Keratinocyte (primary cell): Measurements from ENCODE around the gene TRAPPC6A. TPM values are rescaled to one million over a fixed set of nuclear protein-coding genes. Genes with fewer than 3 reads are reported as not detected.

Experiments used
- DNase-seq: peaks from one replicate; pipeline ENCODE4 v3.0.0-alpha.2; 2011; ENCODE audit warnings: low read depth, missing footprints, low spot score
- FAIRE-seq: peaks from 2 replicates; lab custom pipeline; 2011; peaks lifted over from hg19 to GRCh38; lab: Jason Lieb, UNC
- H2AFZ ChIP-seq: 2 replicates; pipeline ENCODE4 v1.6.0; 2012; ENCODE audit warnings: low read length, control low read depth, inconsistent platforms; ENCODE audit not compliant: control insufficient read depth
- H3K27ac ChIP-seq: 2 replicates; pipeline ENCODE4 v1.5.1; 2011; ENCODE audit warnings: low read length; ENCODE audit not compliant: control insufficient read depth, insufficient read depth
- H3K27me3 ChIP-seq: 3 replicates; pipeline ENCODE4 v1.6.0; 2011; ENCODE audit warnings: low read length; ENCODE audit not compliant: control insufficient read depth, insufficient read depth; ENCODE audit errors: extremely low read depth
- H3K36me3 ChIP-seq, 2 experiments: 2 replicates in 1 of 2; 3 replicates in 1 of 2; pipeline ENCODE4 v1.5.1; 2011; ENCODE audit warnings: low read length in 2 of 2, mild to moderate bottlenecking in 1 of 2; ENCODE audit not compliant: control insufficient read depth in 2 of 2, insufficient read depth in 2 of 2; ENCODE audit errors: extremely low read depth in 1 of 2
- H3K4me1 ChIP-seq: 3 replicates; pipeline ENCODE4 v1.5.1; 2011; ENCODE audit warnings: low read length; ENCODE audit not compliant: control insufficient read depth, insufficient read depth; ENCODE audit errors: extremely low read depth
- H3K4me2 ChIP-seq: 3 replicates; pipeline ENCODE4 v1.6.0; 2011; ENCODE audit warnings: low read depth, low read length; ENCODE audit not compliant: control insufficient read depth, insufficient read depth; ENCODE audit errors: extremely low read depth
- H3K4me3 ChIP-seq, 3 experiments: fragments of 200-600 bp in 1 of 3; sonication (generic) in 1 of 3; 2 replicates in 2 of 3; 3 replicates in 1 of 3; pipeline ENCODE4 v1.5.1; 2011 to 2016; ENCODE audit warnings: low read length in 3 of 3, mild to moderate bottlenecking in 3 of 3, control low read depth in 2 of 3, inconsistent platforms in 1 of 3, low read depth in 1 of 3, mixed read lengths in 1 of 3, mixed run types in 1 of 3, moderate library complexity in 1 of 3; ENCODE audit not compliant: control insufficient read depth in 2 of 3, insufficient read depth in 2 of 3; ENCODE audit errors: extremely low read depth in 1 of 3
- H3K79me2 ChIP-seq: 2 replicates; pipeline ENCODE4 v1.6.0; 2012; ENCODE audit warnings: low read length; ENCODE audit not compliant: control insufficient read depth, insufficient read depth
- H3K9ac ChIP-seq: 3 replicates; pipeline ENCODE4 v1.6.0; 2011; ENCODE audit warnings: low read length; ENCODE audit not compliant: control insufficient read depth, insufficient read depth; ENCODE audit errors: extremely low read depth
- H3K9me1 ChIP-seq: 3 replicates; pipeline ENCODE4 v1.6.0; 2011; ENCODE audit warnings: low read length; ENCODE audit not compliant: control insufficient read depth, insufficient read depth; ENCODE audit errors: extremely low read depth
- H3K9me3 ChIP-seq: 2 replicates; pipeline ENCODE4 v1.5.1; 2012; ENCODE audit warnings: low read depth, low read length; ENCODE audit not compliant: control insufficient read depth
- H4K20me1 ChIP-seq: 3 replicates; pipeline ENCODE4 v1.6.0; 2011; ENCODE audit warnings: low read length; ENCODE audit not compliant: control insufficient read depth, insufficient read depth; ENCODE audit errors: extremely low read depth
- CTCF ChIP-seq, 3 experiments: IDR thresholded peaks in 1 of 3; conservative IDR thresholded peaks in 1 of 3; optimal IDR thresholded peaks in 1 of 3; 2 replicates in 2 of 3; 3 replicates in 1 of 3; pipeline versions ENCODE3 to v1.5.1; 2011; ENCODE audit warnings: low read length in 3 of 3, mild to moderate bottlenecking in 3 of 3, moderate library complexity in 2 of 3, control low read depth in 1 of 3, inconsistent platforms in 1 of 3; ENCODE audit not compliant: insufficient read depth in 2 of 3; ENCODE audit errors: extremely low read depth in 1 of 3
- EZH2 ChIP-seq: IDR thresholded peaks from one replicate; pipeline ENCODE4 v1.6.1; 2012; ENCODE audit warnings: inconsistent platforms, mild to moderate bottlenecking, low read length, moderate library complexity
- dilution Hi-C: fragments of 300-500 bp; cut with MboI; formaldehyde crosslinking; loops from one replicate; pipeline ENCODE4 v1.7.0; 2020; ENCODE audit warnings: low sequenced_read_pairs; ENCODE audit not compliant: extremely low pct_ligation_motif_present
- polyA plus RNA-seq, 5 experiments: library from polyadenylated mRNA; depleted of rRNA in 3 of 5; stranded (reverse) in 3 of 5; stranded (forward) in 1 of 5; unstranded in 1 of 5; fragments of >200 nt; gene quantifications; 1 replicate in 1 of 5; 2 replicates in 3 of 5; 3 replicates in 1 of 5; pipeline versions ENCODE4 v1.2.1 to v1.2.3, GENCODE V29; 2011 to 2012; ENCODE audit warnings: missing spikeins in 2 of 5, low read depth in 1 of 5, low replicate concordance in 1 of 5

Gene TRAPPC6A
- polyA plus RNA-seq, 1 donor (not counting 4 experiments of a cell fraction or from before 2014, with no cell fraction given) = 4.7 TPM

GRCh38 chr19:45117167-45117594, 60.9 kb downstream of the TRAPPC6A start:
- Histone ChIP-seq H3K27ac (no peak overlapping the region), H3K36me3 (peaks cover 0 to 4% of the 10 kb centered on the region in 2 experiments), H2AFZ (no peak overlapping the region), H3K9me3 (no peaks in the 10 kb centered on the region), H3K9ac (no peak overlapping the region), H3K27me3 (no peaks in the 10 kb centered on the region), H4K20me1 (peaks cover 35% of the 10 kb centered on the region), H3K4me1 (no peaks in the 10 kb centered on the region), H3K79me2 (peaks cover 60% of the 10 kb centered on the region), H3K4me2 (no peak overlapping the region), H3K9me1 (peaks cover 7% of the 10 kb centered on the region), H3K4me3 (no peak overlapping the region)
- no peak for TF ChIP-seq CTCF (optimal IDR thresholded peaks at IDR 0.05 in 1 of 3, IDR thresholded peaks at IDR 0.05 in 1 of 3, conservative IDR thresholded peaks at IDR 0.05 in 1 of 3; ENCODE audit: extremely low read depth in 1 of 3, insufficient read depth in 2 of 3, low read length in 3 of 3)
- no peak for TF ChIP-seq EZH2
- dilution Hi-C loops = no loop called here
- DNase-seq = no peak
- FAIRE-seq = no peak

DNA sequence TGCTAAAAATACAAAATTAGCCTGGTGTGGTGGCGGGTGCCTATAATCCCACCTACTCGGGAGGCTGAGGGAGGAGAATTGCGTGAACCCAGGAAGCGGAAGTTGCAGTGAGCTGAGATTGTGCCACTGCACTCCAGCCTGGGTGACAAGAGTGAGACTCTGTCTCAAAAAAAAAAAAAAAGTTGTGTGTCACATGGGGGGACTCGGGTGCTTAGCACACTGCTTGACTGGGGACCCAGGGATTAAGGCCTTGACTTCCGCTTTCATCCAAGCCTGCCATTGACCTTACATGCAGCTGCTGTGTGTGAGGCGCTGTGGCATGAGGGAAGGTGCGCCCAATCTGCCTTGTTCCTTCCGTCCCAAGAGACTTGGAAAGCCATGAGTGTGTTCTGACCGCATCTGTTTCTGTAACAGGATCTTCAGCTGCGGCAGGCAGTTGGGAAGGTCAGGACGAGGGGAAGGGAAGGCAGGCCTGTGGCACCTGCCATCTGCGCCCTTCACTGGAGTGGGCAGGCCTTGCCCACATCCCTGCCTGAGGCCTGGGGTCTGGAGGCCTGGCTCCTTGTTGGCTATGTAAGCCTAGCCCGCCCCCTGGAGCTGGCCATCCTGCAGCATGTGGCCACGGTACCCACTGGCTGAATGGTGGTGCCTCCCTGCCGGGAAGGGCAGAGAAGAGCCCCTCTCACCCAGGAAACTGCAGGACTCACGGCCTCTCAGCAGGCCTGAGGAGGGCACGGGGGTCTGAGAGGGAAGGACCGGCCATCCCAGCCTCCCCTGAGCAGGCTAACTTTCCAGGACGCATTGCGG, 62.0 kb downstream of the TRAPPC6A start:
- H3K4me3 ChIP-seq = no peak overlapping the region
- H3K79me2 ChIP-seq = peaks cover 58% of the 10 kb centered on the region
- no peaks in the 10 kb centered on the region for H3K9me3 ChIP-seq
- H2AFZ ChIP-seq = no peak overlapping the region
- H3K4me2 ChIP-seq = no peak overlapping the region
- no peaks in the 10 kb centered on the region for H3K4me1 ChIP-seq
- dilution Hi-C loops = no loop called here
- H3K9me1 ChIP-seq = peaks cover 7% of the 10 kb centered on the region
- no peak for TF ChIP-seq EZH2
- no peak for TF ChIP-seq CTCF (optimal IDR thresholded peaks at IDR 0.05 in 1 of 3, IDR thresholded peaks at IDR 0.05 in 1 of 3, conservative IDR thresholded peaks at IDR 0.05 in 1 of 3; ENCODE audit: extremely low read depth in 1 of 3, insufficient read depth in 2 of 3, low read length in 3 of 3)
- no peaks in the 10 kb centered on the region for H3K27me3 ChIP-seq
- H4K20me1 ChIP-seq = peaks cover 28% of the 10 kb centered on the region
- H3K36me3 ChIP-seq = peaks cover 0 to 4% of the 10 kb centered on the region in 2 experiments
- DNase-seq (no peak), FAIRE-seq (no peak)
- H3K27ac ChIP-seq = no peak overlapping the region
- H3K9ac ChIP-seq = no peak overlapping the region
